GM21786 (cell line): ENCODE data around the gene BCR.

Source experiments
- ATAC-seq: cut with Tn5 transposase; IDR thresholded peaks from one replicate; pipeline ENCODE4 v1.9.1; 2021; ENCODE audit not compliant: unreplicated experiment

BCR gene

DNA sequence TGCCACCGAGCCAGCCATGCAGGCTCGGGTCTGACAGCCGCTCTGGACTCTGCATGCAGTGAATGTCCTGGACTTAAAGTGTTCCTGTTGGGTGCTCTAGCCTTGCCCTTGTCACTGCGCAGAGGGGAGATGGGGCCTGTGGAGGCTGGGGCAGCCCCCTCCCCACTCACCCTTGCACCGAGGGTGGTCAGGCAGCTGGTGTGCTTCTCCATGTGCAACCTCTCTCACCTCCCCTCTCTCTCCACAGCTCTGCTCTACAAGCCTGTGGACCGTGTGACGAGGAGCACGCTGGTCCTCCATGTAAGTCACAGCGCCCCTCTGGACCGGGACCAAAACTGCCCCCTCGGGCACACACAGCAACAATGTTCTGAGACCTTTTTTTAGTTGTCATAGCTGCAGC, 92.5 kb downstream of the BCR start:
- ATAC-seq: no peak

DNA sequence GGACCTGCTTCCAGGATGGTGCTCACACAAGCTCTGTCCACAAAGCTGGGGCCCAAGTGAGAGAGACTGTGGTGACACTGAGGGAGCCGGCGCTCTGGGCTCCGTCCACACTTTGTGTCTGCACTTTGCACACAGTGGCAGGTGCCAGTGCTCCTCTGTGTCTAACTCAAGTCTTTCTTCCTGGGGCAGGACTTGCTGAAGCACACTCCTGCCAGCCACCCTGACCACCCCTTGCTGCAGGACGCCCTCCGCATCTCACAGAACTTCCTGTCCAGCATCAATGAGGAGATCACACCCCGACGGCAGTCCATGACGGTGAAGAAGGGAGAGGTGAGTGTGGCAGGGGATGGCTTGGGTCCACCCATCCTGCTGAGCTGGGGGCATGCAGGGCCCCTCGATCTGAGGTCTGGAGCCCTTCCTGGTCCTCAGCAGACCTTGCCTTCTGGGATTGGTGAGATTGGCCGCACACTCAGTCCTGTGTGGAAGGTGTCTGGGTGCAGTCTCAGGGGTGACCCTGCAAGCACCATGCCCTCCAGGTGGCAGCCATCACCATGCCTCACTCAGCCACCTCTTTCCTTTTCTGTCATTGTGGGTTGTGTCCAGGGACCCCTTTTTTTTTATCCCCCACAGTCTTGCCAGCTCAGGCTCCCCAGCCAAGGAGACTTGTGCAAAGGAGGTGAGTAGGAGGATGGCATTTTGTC, 93.3 kb downstream of the BCR start:
- ATAC-seq: no peak

DNA sequence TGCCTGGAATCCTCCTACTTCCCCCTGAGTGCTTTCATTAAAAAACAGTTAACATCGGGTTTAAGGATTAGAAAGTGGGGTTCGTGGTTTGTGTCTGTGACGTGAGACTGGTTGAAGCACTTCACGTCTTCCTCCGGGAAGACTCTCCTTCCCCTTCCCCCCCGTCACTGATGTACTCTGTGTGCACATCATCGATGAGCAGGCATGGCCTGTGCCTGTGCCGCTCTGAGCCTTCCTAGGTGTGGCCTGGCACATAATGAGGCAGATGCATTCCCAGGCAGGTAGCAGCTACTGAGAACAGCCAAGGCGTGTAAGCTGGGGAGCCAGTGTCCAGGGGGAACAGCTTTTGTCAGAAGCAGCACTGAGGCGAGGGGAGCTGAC, 93.8 kb downstream of the BCR start:
- ATAC-seq: no peak

DNA sequence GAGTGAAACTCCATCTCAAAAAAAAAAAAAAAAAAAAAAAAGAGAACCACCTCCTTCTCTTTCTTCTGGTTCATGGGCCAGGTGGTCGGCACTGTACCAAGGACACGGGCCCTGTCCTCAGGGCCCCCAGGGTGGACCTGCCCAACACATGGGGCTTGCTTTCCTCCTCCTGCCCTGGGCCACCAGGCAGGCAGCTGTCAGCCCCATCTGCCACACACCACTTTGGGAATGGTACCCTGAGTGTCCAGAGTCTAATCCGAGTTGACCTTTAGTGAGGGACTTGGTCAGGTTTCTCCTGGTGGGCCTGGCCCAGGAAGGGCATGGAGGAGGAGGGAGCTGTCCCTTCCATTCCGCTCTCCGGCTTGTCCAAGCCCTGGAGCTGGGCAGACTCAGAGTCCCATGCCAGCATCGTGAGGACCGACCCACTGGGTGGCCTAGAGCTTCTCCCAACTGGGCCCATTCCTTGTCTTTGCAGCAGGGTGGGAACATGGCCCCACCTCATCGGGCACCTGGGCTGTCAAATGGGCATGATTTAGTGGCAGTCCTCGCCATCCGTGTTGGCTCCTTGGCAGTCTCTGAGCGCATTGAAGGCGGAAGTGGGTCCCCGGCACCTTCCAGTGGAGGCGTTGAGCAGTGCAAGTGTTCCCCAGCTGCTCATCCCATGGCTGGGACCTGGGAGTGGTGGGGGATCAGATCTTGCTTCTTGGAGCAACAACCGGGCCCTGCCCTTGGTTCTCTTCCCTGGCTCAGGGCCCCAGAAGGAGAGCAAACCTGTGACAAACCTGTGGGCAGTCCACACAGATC, 94.8 kb downstream of the BCR start:
- ATAC-seq: no peak

DNA sequence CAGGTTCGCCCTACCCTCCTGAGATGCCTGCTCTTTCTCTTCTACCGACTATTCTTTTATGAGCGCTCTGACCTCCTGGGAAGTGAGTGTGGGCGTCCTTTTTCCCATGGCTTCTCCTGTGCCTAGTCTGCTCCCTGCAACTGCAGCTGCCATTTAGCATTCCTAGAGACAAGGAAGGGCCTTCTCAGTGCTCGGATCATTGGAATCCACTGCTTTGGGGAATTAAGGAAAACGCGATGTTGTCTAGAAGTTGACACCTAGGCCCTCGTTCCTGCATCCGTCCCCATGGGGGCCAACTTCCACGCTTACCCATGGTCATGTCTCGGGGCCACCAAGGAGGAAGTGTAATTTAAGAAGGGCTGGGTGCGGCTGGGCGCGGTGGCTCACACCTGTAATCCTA, 95.4 kb downstream of the BCR start:
- no peak for ATAC-seq

DNA sequence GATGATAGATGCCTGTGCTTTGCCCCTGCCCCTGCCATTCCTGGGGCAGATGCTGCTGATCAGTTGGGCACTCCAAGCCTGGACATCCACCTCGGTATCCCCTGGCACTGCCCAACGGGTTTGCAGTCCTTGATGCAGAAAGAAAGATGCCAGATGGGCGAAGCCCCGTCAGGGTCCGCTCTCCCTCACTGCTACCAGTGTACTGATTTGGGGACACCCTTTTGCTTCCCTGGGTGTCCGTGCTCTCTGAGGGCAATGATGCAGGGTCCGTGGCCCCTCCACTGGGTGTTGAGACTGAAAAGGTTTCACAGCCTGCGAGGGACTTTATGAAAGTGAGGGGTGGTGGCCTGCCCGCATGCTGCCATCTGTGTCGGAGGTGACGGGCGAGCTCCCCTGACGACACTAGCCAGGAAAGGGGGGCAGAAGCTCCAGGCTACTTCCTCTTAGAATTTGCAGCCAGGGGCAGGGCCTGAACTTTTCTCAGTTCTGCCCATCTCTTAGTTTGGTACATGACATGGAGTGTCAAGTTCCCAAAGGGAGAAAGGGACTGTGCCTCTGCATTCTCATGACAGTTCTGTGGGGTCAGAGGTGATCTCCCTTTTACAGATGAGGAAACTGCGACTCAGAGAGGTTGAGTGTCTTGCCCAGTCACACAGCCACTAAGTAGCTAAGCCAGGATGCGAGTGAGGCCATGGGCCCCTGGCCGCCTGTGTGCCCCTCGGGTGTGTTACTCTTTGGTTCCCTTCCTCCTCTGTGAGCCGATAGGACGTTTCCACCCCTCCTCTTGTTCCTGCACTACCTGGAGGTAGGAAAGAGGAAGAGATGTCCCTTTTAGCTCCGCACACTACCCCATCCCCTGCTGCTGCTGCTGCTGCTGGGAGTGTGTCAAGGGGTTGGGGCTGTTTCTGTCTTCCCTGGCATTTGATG, 96.6 kb downstream of the BCR start:
- ATAC-seq: no peak

DNA sequence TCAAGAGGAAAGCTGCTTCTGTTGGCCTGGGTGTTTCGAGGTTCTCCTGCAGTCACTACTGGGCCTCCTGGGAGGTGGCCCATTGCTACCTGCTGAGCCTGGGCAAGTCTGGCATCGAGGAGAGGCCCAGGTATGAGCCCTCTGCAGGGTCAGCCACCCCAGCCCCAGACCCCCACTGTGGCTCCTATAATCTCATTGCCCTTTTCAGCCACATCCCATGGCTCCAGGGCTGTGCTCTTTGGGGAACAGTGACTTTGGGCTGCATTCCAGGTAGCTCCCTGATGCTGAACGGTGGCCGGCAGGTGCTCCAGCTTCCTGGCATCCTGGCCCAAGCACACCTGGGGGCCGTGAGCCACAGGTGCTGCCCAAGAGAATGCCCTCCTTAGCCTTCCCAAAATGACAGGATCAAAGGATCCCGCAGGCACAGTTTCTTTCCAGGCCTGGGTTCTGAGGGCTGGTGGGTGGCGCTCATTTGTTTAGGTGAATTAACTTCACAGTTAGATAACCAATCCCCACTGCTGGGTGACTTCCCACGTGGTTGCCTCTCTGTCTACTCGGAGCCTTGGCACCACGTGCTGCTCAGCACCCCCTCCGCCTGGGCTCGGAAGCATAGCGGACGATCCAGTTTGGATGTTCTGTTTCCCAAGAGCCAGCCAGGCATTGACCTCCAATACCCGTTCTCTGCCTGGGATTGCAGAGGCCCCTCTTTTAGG, 97.4 kb downstream of the BCR start:
- ATAC-seq: no peak

DNA sequence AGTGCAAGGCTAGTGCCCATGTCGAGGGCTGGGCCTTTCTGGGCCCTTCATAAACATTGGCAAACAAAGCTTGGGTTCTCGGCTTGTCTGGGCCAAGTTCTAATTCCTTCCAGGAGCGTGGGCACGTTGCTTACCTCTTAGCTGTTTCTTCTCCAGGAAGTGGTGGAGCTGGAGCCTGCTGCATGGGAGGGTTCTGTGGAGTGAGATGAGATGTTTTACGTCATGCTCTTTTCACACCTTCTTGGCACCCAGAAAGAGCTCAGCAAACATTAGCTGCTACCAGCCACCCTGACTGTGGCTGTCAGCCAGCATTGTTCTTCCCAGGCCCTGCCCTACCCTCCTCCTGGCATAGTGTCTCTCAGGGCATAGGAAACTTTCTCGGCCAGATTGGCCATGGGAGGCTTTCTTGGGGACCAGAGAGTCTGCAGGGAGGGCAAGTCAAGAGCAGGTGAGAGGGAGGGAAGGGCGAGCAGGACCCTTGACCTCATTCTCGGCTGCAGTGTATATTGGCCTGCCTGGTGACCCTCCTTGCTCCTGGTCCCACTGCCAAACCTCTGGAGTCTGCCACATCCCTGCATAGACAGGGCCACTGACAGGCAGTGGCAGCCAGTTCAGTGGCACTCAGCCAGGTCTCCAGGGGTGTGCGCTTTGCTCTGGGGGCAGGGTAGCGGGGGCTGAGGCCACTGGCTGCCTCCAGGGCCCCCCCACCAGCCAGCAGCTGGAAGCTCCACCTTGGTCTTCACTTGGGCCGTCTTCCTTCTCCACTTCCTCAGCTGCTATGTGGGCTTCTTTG, 98.8 kb downstream of the BCR start:
- no peak for ATAC-seq

DNA sequence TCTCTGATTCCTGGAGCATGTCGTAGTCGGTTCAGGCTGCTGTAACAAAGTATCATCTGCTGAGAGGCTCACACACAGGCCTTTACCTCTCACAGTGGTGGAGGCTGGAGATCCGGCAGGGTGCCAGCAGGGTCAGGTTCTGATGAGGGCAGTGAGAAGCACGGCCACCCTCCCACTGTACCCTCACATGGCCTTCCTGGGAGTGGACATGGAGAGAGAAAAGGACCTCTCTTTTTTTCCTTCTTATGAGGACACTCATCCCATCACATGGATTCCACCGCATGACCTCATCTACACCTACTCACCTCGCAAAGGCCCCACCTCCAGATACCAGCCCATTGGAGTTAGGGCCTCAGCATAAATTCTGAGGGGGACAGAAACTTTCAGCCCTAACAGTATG, 99.5 kb downstream of the BCR start:
- ATAC-seq: no peak

DNA sequence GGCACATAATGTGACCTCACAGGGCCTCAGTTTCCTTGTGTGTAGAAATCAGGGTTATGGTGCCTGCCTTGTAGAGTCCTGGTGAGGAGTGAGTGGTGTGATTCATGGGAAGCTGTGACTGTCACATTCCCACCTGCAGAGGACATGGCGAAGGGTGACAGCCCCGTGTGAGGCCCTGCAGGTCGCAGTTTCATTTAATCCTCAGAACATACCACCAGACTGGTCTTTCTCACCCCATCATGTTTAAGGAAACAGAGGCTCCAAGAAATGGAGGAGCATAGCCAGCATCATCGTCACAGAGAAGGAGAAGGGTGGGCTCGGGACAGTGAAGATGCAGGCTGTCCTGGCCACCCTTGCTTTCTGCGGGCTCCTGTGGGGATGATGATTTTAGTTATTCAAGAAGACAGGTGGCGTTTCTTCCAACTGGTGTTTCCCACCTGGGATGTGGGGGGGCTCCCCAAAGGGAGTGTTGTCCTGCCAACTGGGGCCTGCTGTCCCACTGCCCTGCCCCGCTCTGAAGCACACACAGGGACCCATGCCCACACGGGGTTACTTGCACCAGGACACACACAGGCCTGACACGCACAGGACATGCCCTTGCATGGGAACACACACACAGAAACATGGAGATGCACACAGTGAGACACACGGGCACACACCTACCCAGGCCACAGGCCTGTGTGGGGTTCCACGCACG, 100.2 kb downstream of the BCR start:
- ATAC-seq: no peak

DNA sequence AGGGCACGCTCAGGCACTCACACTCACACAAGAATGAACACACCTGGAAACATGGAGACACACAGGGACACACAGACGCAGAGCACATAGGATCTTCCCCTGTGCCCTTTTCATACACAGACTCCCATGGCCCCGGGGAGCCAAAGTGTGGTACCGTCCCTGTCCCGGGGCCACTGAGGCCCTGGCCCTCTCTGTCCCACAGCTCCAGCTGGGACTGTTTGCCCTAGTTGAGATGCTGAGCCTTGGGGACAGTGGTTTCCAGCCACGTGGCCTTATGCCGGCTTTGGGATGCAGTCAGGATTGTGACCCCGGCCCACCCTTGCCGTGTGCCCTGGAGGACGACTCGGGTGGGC, 100.7 kb downstream of the BCR start:
- no peak for ATAC-seq

DNA sequence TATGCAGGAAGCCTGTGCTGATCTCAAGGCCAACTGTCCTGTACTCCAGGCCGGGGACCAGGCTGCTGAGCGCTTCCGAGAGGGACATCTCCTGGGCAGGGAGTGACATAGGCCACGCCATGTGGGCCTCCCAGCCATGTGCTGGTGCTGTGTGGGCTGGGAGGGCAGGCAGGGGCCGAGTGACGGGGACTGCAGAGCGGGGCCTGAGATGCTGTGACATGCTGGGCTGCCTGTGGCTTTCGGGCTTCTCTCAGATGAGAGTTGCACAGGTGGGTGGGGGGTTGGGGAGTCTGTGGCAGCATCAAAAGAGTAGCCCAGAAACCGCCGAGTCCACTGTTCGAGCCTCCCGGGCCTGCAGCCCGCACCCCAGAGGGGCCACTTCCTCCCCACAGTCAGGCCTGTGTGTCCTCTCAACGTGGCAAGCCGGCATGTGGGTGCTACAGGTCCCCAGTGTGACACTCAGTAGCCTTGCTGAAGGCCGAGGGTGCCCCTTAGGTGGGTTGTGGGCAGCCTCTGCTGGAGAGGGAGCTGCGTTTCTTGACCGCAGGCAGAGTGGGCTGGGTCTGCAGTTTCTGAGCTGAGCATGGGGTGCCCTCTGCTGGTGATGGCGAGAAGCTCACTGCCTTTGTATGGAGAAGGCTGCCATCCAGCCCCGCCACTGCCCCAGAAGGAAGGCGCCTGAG, 101.2 kb downstream of the BCR start:
- no peak for ATAC-seq

DNA sequence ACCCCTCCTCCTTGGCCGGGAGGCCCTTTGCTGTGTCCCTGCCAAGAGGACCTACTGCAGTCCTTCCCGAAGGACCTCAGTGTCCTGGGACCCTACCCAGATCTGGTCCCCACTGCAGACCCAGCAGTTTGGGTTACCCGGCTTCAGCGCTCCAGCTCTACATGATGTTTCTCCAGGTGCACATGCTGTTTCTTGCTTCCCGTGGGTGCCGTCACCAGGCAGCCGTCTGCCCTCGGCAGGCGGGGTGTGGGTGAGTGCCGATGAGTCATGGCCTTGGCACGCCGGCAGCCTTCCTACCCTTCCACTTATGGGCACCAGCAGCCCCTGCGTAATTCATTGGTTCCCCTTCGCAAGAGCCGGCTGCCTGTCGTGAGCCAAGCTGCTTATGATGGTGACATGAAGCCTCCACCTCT, 101.8 kb downstream of the BCR start:
- ATAC-seq: no peak

DNA sequence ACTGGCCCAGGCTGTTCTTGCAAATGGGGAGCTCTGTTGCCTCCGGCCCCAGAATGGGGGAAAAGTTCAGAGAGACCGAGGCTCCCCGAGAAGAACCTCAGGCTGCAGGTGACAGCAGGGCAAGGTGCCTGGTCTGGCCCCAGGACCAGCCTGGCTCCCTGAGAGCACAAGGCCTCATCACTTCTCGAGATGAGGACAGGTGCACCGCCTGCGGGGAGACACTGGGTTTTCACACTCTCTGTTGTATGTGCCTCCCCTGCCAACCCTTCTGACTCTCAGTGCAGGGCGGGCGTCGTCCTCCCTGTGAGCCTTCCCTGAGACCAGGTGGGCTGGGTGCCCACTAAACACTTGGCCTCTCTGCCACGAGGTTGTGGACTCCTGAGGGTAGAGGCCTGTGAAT, 102.2 kb downstream of the BCR start:
- no peak for ATAC-seq

DNA sequence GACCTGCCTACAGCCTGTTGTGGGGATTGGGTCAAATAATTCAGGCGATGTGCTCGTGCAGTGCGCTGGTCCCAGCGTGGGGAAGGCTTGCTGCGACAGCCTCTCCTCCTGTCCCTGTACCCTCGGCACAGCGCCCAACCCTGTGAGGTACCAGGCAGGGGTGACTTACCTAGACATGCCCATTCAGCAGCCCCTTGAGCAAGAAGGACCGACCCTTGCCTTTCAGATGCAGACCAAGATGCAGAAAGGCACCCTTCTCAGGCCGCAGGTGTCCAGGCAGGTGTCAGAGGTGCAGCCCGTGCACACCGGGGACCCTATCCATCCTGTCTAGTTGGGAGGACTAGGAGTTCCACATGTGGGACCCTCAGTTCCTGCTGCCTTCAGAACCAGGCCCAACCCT, 102.7 kb downstream of the BCR start:
- no peak for ATAC-seq

DNA sequence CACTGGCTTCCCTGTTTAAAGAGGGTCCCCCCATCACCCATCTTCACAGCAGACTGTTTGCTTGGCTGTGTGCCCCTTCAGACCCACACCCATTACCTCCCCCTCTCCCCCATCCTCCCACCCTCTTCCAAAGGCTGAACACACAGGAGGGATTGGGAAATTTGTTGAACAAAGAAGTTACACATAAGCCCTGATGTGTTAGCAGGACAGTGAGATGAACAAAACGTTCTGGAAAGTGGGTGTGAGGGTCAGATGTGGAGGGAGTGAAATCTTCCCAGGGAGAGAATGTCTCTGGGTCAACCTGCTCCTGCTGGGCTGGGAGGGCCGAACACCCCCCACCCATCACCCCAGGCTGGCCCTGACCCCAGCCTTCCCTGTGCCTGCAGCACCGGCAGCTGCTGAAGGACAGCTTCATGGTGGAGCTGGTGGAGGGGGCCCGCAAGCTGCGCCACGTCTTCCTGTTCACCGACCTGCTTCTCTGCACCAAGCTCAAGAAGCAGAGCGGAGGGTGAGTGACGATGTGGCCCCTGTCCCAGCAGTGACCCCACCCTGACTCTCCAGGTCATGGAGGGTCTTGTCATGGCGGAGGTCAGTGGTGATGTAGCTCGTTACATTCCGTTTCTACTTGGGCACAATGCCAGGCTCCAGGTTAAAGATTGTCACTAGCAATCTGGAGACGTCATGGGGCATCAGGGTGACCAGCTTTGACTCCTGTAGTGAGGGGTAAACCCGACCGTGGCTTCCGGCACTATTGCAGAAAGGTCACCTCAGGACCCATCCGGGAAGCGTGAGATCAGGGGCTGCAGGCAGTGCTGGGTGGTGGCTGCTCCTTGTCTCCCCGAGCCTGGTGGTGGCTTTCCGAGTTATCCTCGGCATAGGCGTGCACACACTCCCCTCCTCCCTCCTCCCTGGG, 103.5 kb downstream of the BCR start:
- no peak for ATAC-seq

DNA sequence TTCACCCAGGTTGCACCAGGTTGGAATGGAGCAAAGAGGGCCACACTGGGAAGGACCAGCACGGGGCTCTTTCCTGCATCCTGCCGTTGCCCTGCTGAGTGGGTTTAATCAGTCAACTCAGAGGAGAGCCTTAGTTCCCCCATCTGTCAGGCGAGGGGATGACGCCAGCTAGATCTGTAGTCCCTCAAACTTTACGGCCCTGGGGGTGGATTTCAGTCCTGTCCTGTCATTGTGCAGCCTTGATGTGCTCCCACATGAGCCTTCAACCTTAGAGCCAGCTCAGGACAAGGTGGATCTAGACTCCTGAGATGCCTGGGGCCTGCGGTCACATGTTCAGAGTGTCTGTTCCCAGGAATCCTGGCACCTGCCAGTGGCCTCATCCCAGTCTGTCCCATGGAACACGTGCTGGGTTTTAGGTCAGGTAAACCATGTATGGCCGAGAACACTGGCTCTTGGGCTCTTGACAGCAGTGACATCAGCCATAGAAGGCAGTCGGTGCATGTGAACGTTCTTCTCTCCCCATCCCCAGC, 104.3 kb downstream of the BCR start:
- ATAC-seq: no peak

DNA sequence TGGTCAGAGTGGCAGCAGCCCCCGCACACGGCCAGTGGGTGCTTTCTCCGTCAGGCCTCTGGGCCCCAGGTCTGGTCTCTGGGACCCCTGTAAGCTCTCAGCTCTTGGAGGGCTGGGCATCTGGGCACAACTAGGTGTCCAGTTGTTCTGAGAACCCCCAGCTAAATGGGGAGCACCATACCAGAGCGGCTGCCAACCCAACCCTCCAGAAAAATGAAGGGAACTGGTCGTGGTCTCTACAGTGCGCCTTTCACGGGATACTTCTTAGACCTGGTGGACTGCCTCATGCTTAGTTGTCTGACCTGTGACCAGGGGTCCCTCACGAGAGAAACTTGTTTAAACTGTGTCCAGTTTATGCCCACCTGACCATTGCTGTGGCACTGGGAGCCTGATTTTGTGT, 104.9 kb downstream of the BCR start:
- ATAC-seq: no peak
